Liver (tissue), 9 donors: ENCODE results near the gene XRCC5. TPM values are rescaled to one million over a fixed set of nuclear protein-coding genes. Genes with fewer than 3 reads are reported as not detected.

ENCODE experiments used
- DNase-seq: peaks from one replicate; pipeline ENCODE4 v3.0.0-alpha.2; 2017; ENCODE audit warnings: low spot score
- H3K27ac ChIP-seq, 2 donors: one replicate each; pipeline ENCODE4 v1.7.0; 2013; ENCODE audit warnings: inconsistent platforms in 2 of 2, low read length in 2 of 2, control low read depth in 1 of 2, low read depth in 1 of 2, mild to moderate bottlenecking in 1 of 2
- H3K27me3 ChIP-seq, 4 donors: one replicate each; pipeline versions ENCODE4 v1.6.1 to v1.7.0; 2013; ENCODE audit warnings: low read length in 3 of 4, inconsistent platforms in 1 of 4, mild to moderate bottlenecking in 1 of 4, moderate library complexity in 1 of 4; ENCODE audit not compliant: control insufficient read depth in 4 of 4, insufficient read depth in 4 of 4
- H3K36me3 ChIP-seq, 4 donors: one replicate each; pipeline versions ENCODE4 v1.6.1 to v1.7.0; 2013; ENCODE audit warnings: low read length in 3 of 4, mild to moderate bottlenecking in 3 of 4, low read depth in 1 of 4, moderate library complexity in 1 of 4; ENCODE audit not compliant: control insufficient read depth in 4 of 4, insufficient read depth in 3 of 4
- H3K4me1 ChIP-seq, 4 donors: one replicate each; pipeline versions ENCODE4 v1.6.1 to v1.7.0; 2013; ENCODE audit warnings: low read length in 3 of 4, mild to moderate bottlenecking in 3 of 4, moderate library complexity in 1 of 4; ENCODE audit not compliant: control insufficient read depth in 4 of 4, insufficient read depth in 4 of 4
- H3K4me3 ChIP-seq, 3 donors: one replicate each; pipeline versions ENCODE4 v1.6.1 to v1.7.0; 2013; ENCODE audit warnings: low read length in 3 of 3, control low read depth in 1 of 3, low read depth in 1 of 3, mild to moderate bottlenecking in 1 of 3
- H3K9ac ChIP-seq, 2 donors: one replicate each; pipeline ENCODE4 v1.7.0; 2013; ENCODE audit warnings: low read length in 2 of 2, mild to moderate bottlenecking in 2 of 2, moderate library complexity in 2 of 2, control low read depth in 1 of 2, low read depth in 1 of 2
- H3K9me3 ChIP-seq, 4 donors: one replicate each; pipeline versions ENCODE4 v1.6.1 to v1.7.0; 2013; ENCODE audit warnings: low read length in 3 of 4; ENCODE audit not compliant: control insufficient read depth in 4 of 4
- ATF3 ChIP-seq: IDR thresholded peaks from 2 replicates; pipeline ENCODE4 v1.6.1; 2016; ENCODE audit warnings: antibody characterized with exemption
- CTCF ChIP-seq: fragments of 150-350 bp; IDR thresholded peaks from 2 replicates; pipeline ENCODE4 v1.5.1; 2017; ENCODE audit warnings: improper control_type of control experiment, low read depth, low read length; ENCODE audit not compliant: missing input control
- EGR1 ChIP-seq, 2 donors: IDR thresholded peaks; 2 replicates each; pipeline ENCODE4 v1.6.1; 2016 to 2018; ENCODE audit warnings: antibody characterized with exemption in 2 of 2, low read depth in 2 of 2
- FOXA1 ChIP-seq: IDR thresholded peaks from 2 replicates; pipeline ENCODE4 v1.6.1; 2016; ENCODE audit warnings: antibody characterized with exemption
- FOXA2 ChIP-seq: IDR thresholded peaks from 2 replicates; pipeline ENCODE4 v1.6.1; 2016; ENCODE audit warnings: antibody characterized with exemption
- GABPA ChIP-seq, 2 donors: IDR thresholded peaks in 1 of 2; conservative IDR thresholded peaks in 1 of 2; 2 replicates each; pipeline ENCODE4 v1.6.1; 2016; ENCODE audit warnings: antibody characterized with exemption in 2 of 2, mild to moderate bottlenecking in 1 of 2, moderate library complexity in 1 of 2
- HNF4A ChIP-seq, 2 donors: conservative IDR thresholded peaks; 2 replicates each; pipeline ENCODE4 v1.6.1; 2016; ENCODE audit warnings: antibody characterized with exemption in 2 of 2, mild to moderate bottlenecking in 2 of 2
- JUND ChIP-seq, 2 donors: IDR thresholded peaks; 2 replicates each; pipeline ENCODE4 v1.6.1; 2016; ENCODE audit warnings: antibody characterized with exemption in 2 of 2
- MAX ChIP-seq: IDR thresholded peaks from 2 replicates; pipeline ENCODE4 v1.6.1; 2016; ENCODE audit warnings: antibody characterized with exemption
- NR2F2 ChIP-seq: IDR thresholded peaks from 2 replicates; pipeline ENCODE4 v1.6.1; 2016; ENCODE audit warnings: antibody characterized with exemption
- RAD21 ChIP-seq, 2 donors: IDR thresholded peaks; 2 replicates each; pipeline ENCODE4 v1.6.1; 2016; ENCODE audit warnings: antibody characterized with exemption in 2 of 2, mild to moderate bottlenecking in 2 of 2
- REST ChIP-seq: IDR thresholded peaks from 2 replicates; pipeline ENCODE4 v1.6.1; 2016; ENCODE audit warnings: antibody characterized with exemption, mild to moderate bottlenecking
- RXRA ChIP-seq, 2 donors: IDR thresholded peaks; 2 replicates each; pipeline ENCODE4 v1.6.1; 2017 to 2018; ENCODE audit warnings: antibody characterized with exemption in 2 of 2, mild to moderate bottlenecking in 1 of 2
- SP1 ChIP-seq: IDR thresholded peaks from 2 replicates; pipeline ENCODE4 v1.6.1; 2018; ENCODE audit warnings: antibody characterized with exemption, mild to moderate bottlenecking
- TAF1 ChIP-seq: conservative IDR thresholded peaks from 2 replicates; pipeline ENCODE4 v1.6.1; 2016; ENCODE audit warnings: antibody characterized with exemption, mild to moderate bottlenecking
- YY1 ChIP-seq: IDR thresholded peaks from 2 replicates; pipeline ENCODE4 v1.6.1; 2016; ENCODE audit warnings: antibody characterized with exemption, mild to moderate bottlenecking
- WGBS: extraction: QIAGEN DNeasy Blood & Tissue Kit; methylation state at CpG from one replicate; pipeline ENCODE4 v1.1.7; 2013; 5-methylcytosine and 5-hydroxymethylcytosine counted together
- polyA plus RNA-seq, 2 donors: library from polyadenylated mRNA; stranded (reverse) in 1 of 2; unstranded in 1 of 2; fragments of 200-250 nt in 1 of 2; fragments of >200 nt in 1 of 2; fragmentation: Nextera tagmentation in 1 of 2; extraction: Ambion mirVana in 1 of 2; gene quantifications; one replicate each; pipeline versions ENCODE4 v1.2.1 to v1.2.3, GENCODE V29; 2013 to 2015
- total RNA-seq, 2 donors: library from RNA; depleted of rRNA; stranded (reverse); fragments of >200 nt; gene quantifications; one replicate each; pipeline ENCODE4 v1.2.3, GENCODE V29; 2014
- TF ChIP-seq, protein P1 (sequence below): IDR thresholded peaks from 2 replicates; pipeline ENCODE4 v1.6.1; 2016; ENCODE audit warnings: antibody characterized with exemption
- donor health status: healthy.
- donor health status: healthy.
- donor health status: healthy.
- donor health status: healthy.
- donor health status: healthy.

XRCC5 gene
- total and polyA plus RNA-seq, 4 donors, result 63.7 to 140 (median 84.5) TPM

DNA sequence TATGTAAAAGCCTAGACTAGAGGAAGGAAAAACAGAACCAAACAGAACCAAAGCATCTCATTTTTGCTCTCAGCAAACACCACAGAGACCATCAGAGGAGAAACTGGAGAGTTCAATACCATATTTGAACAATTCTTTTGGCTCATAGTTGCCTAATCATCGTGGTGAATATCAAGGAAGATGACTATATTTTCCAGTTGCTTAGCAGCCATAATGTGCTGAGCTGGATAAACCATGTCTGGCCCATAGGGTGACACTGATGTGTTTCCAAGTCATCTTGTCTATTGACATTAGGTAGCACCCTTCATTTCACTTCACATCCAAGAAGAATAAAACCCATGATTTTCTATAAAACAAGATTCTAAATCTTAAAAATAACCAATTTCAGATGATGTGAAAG, 5.9 kb upstream of the XRCC5 start:
- Histone ChIP-seq H3K36me3 (peaks cover 0 to 6% (median 4%) of the 10 kb centered on the region in 4 donors), H3K27ac (no peak overlapping the region), H3K4me1 (peaks cover under 1 to 6% (median 2%) of the 10 kb centered on the region in 4 donors), H3K27me3 (no peaks in the 10 kb centered on the region), H3K9me3 (no peaks in the 10 kb centered on the region), H3K9ac (no peak overlapping the region), H3K4me3 (no peak overlapping the region)
- no peak for DNase-seq
- no peak for TF ChIP-seq RAD21 (IDR thresholded peaks at IDR 0.05)
- TF ChIP-seq REST, result no peak
- no peak for TF ChIP-seq TAF1
- TF ChIP-seq RXRA (IDR thresholded peaks at IDR 0.05), result no peak
- no peak for TF ChIP-seq HNF4A (conservative IDR thresholded peaks at IDR 0.05)
- no peak for TF ChIP-seq FOXA2
- TF ChIP-seq FOXA1, result no peak
- TF ChIP-seq GABPA (IDR thresholded peaks at IDR 0.05 in 1 of 2, conservative IDR thresholded peaks at IDR 0.05 in 1 of 2), result no peak
- no peak for TF ChIP-seq SP1
- TF ChIP-seq JUND (IDR thresholded peaks at IDR 0.05), result no peak
- TF ChIP-seq CTCF, result no peak
- TF ChIP-seq, protein P1, sequence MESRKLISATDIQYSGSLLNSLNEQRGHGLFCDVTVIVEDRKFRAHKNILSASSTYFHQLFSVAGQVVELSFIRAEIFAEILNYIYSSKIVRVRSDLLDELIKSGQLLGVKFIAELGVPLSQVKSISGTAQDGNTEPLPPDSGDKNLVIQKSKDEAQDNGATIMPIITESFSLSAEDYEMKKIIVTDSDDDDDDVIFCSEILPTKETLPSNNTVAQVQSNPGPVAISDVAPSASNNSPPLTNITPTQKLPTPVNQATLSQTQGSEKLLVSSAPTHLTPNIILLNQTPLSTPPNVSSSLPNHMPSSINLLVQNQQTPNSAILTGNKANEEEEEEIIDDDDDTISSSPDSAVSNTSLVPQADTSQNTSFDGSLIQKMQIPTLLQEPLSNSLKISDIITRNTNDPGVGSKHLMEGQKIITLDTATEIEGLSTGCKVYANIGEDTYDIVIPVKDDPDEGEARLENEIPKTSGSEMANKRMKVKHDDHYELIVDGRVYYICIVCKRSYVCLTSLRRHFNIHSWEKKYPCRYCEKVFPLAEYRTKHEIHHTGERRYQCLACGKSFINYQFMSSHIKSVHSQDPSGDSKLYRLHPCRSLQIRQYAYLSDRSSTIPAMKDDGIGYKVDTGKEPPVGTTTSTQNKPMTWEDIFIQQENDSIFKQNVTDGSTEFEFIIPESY, result no peak
- no peak for TF ChIP-seq ATF3
- TF ChIP-seq EGR1 (IDR thresholded peaks at IDR 0.05; ENCODE audit: low read depth in 2 of 2), result no peak
- no peak for TF ChIP-seq MAX
- no peak for TF ChIP-seq YY1
- no peak for TF ChIP-seq NR2F2
- 74% methylated on average over 1 of the region's 1 CpG for WGBS

- H3K9ac ChIP-seq, result no peak overlapping the region
- no peak overlapping the region for H3K27ac ChIP-seq
- no peaks in the 10 kb centered on the region for H3K27me3 ChIP-seq
- no peak for DNase-seq
- peaks cover 0 to 6% (median 4%) of the 10 kb centered on the region in 4 donors for H3K36me3 ChIP-seq
- 89% methylated on average over 3 of the region's 3 CpGs for WGBS
- no peak overlapping the region for H3K4me3 ChIP-seq
- peaks cover 4 to 10% (median 6%) of the 10 kb centered on the region in 4 donors for H3K4me1 ChIP-seq
- no peaks in the 10 kb centered on the region for H3K9me3 ChIP-seq
- TF ChIP-seq GABPA (IDR thresholded peaks at IDR 0.05 in 1 of 2, conservative IDR thresholded peaks at IDR 0.05 in 1 of 2), result no peak
- TF ChIP-seq SP1, result no peak
- TF ChIP-seq FOXA2, result no peak
- TF ChIP-seq REST, result no peak
- no peak for TF ChIP-seq RXRA (IDR thresholded peaks at IDR 0.05)
- no peak for TF ChIP-seq ATF3
- no peak for TF ChIP-seq FOXA1
- TF ChIP-seq CTCF, result no peak
- no peak for TF ChIP-seq YY1
- no peak for TF ChIP-seq HNF4A (conservative IDR thresholded peaks at IDR 0.05)
Observed at GRCh38 chr2:216104691-216105090, 4.5 kb upstream of the XRCC5 start.
